AG08395 (cell line): Measurements from ENCODE around the gene SMCHD1.

Source experiments
- DNase-seq: peaks from one replicate; pipeline ENCODE4 v3.0.0; 2012; ENCODE audit warnings: mixed read lengths, low spot score

SMCHD1 gene

GRCh38 chr18:2655178-2655953, at the start of gene SMCHD1:
SMCHD1 (plus strand) TSS chr18:2655726; CDS start chr18:2656076, 350 bp downstream.
- DNase-seq, result peak; percentile 87

- DNase-seq, result no peak
Measured at GRCh38 chr18:2606335-2606734, 49.2 kb upstream of the SMCHD1 start.

- no peak for DNase-seq
Measured at GRCh38 chr18:2609604-2610003, 45.9 kb upstream of the SMCHD1 start.

- DNase-seq, result no peak
Measured at GRCh38 chr18:2610549-2610948, 45.0 kb upstream of the SMCHD1 start.

- no peak for DNase-seq
Measured at GRCh38 chr18:2612996-2613395, 42.5 kb upstream of the SMCHD1 start.

- DNase-seq, result no peak
Measured at GRCh38 chr18:2617401-2617998, 38.0 kb upstream of the SMCHD1 start.

- no peak for DNase-seq
Measured at GRCh38 chr18:2618009-2618408, 37.5 kb upstream of the SMCHD1 start.

GRCh38 chr18:2625217-2625616, 30.3 kb upstream of the SMCHD1 start:
- DNase-seq, result no peak

GRCh38 chr18:2627821-2628276, 27.7 kb upstream of the SMCHD1 start:
- DNase-seq, result peak; percentile 10

GRCh38 chr18:2629003-2629402, 26.5 kb upstream of the SMCHD1 start:
- DNase-seq, result no peak

- no peak for DNase-seq
Measured at GRCh38 chr18:2635586-2635985, 19.9 kb upstream of the SMCHD1 start.

GRCh38 chr18:2636126-2636631, 19.3 kb upstream of the SMCHD1 start:
- no peak for DNase-seq

- no peak for DNase-seq
Measured at GRCh38 chr18:2641638-2642037, 13.9 kb upstream of the SMCHD1 start.

- no peak for DNase-seq
Measured at GRCh38 chr18:2642771-2643170, 12.8 kb upstream of the SMCHD1 start.

GRCh38 chr18:2644535-2644934, 11.0 kb upstream of the SMCHD1 start:
- no peak for DNase-seq

GRCh38 chr18:2651981-2652380, 3.5 kb upstream of the SMCHD1 start:
- DNase-seq, result no peak

GRCh38 chr18:2653467-2653866, 2.1 kb upstream of the SMCHD1 start:
- no peak for DNase-seq

GRCh38 chr18:2654169-2654927, 1.2 kb upstream of the SMCHD1 start:
- no peak for DNase-seq

- DNase-seq, result no peak
Measured at GRCh38 chr18:2654928-2655177, 673 bp upstream of the SMCHD1 start.

GRCh38 chr18:2655954-2656236, 369 bp downstream of the SMCHD1 start:
- DNase-seq, result no peak

GRCh38 chr18:2656237-2656980, 883 bp downstream of the SMCHD1 start:
- peak; percentile 48 for DNase-seq

GRCh38 chr18:2656981-2657512, 1.5 kb downstream of the SMCHD1 start:
- DNase-seq, result no peak
